ENCODE results near the gene CHCHD3.

- TF ChIP-seq CTCF (IDR thresholded peaks at IDR 0.05) = no peak
- no peak for TF ChIP-seq RAD21 (conservative IDR thresholded peaks at IDR 0.05 in 1 of 2, IDR thresholded peaks at IDR 0.05 in 1 of 2)
- TF ChIP-seq RNF2 (IDR thresholded peaks at IDR 0.05; ENCODE audit: borderline replicate concordance, low read depth) = no peak
These were observed 29.1 kb downstream of the CHCHD3 start for GRCh38 chr7:133052826-133053225.
